ENCODE data around the gene OPTN. TPM values are rescaled to one million over a fixed set of nuclear protein-coding genes. Genes with fewer than 3 reads are reported as not detected.

The OPTN gene
- total RNA-seq, 1 donor from 2014 or later, result 90.6 TPM

- Mint-ChIP-seq H3K27ac (ENCODE audit: unreplicated experiment) (no peak overlapping the region), H3K36me3 (ENCODE audit: unreplicated experiment) (peaks cover 6% of the 10 kb centered on the region), H3K27me3 (ENCODE audit: unreplicated experiment) (peaks cover 2% of the 10 kb centered on the region), H3K4me3 (ENCODE audit: unreplicated experiment) (no peak overlapping the region), H3K4me1 (ENCODE audit: low read depth, unreplicated experiment) (no peaks in the 10 kb centered on the region), H3K9me3 (ENCODE audit: unreplicated experiment) (no peaks in the 10 kb centered on the region)
- DNase-seq, result no peak
- no peak for TF ChIP-seq CTCF (IDR thresholded peaks at IDR 0.05; ENCODE audit: partially characterized antibody, unreplicated experiment)
These were observed 10.9 kb downstream of the OPTN start for GRCh38 chr10:13110908-13111307.

DNA sequence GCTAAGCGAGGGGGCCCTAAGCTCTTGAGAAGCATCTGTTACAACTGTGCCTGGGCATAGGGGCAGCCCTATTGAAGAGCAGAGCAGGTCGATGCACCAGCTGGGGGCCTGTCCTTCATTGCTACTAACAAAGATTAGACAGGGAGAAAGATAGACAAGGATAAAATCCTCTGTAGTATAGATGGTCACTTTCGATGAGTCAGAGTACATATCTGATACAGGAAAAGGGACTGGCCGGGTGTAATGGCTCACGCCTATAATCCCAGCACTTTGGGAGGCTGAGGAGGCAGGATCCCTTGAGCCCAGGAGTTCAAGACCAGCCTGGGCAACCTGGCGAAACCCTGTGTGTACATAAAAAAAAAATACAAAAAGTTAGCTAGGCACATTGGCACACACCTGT, 13.6 kb downstream of the OPTN start:
- no peak for DNase-seq
- Mint-ChIP-seq H3K27ac (ENCODE audit: unreplicated experiment) (no peak overlapping the region), H3K36me3 (ENCODE audit: unreplicated experiment) (peaks cover 6% of the 10 kb centered on the region), H3K4me3 (ENCODE audit: unreplicated experiment) (no peak overlapping the region), H3K9me3 (ENCODE audit: unreplicated experiment) (no peaks in the 10 kb centered on the region), H3K4me1 (ENCODE audit: low read depth, unreplicated experiment) (no peaks in the 10 kb centered on the region), H3K27me3 (ENCODE audit: unreplicated experiment) (peaks cover 2% of the 10 kb centered on the region)
- TF ChIP-seq CTCF (IDR thresholded peaks at IDR 0.05; ENCODE audit: partially characterized antibody, unreplicated experiment), result no peak

DNA sequence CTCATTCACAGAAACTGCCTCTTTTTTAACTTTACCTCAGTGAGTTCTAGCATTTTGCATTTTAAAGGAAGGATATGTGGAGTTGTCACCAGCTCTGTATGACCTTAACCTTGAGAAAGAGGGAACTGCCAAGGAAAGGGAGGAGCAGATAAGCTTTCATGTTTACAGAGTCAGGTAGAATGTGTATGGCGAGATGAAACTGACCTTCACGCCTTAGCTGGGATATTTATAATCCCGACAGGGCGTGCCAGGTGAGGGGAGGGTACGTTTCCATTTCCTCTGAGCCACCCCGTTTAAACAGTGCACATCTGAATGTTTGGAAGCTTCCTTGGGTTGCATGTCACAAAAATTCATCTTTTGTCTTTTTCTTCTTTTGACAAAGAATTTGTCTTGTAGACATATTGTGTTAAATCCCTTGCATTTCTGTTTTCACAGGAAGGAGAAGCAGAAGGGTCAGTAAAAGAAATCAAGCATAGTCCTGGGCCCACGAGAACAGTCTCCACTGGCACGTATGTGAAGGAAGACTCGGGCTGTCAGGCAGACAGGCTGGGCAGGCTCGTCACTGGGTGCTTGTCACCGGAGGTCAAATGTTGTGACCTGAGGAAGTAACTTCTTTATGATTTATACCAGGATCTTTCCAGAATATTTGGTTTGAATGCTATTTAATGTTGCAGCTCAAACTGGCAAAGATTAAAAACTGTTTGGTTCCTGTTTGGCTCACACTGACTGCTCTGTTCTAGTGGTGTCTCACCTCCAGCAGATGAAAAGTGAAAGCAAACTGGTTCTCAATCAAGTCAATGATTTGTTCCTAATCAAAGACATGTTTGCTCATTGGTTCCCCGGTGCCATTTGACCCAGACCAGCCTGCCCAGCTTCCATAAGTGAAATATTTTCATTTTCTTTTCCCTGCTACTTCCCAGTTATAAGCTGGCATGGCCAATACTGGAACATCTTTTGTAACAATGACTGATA, 16.2 kb downstream of the OPTN start:
- H3K4me1 Mint-ChIP-seq (ENCODE audit: low read depth, unreplicated experiment), result no peaks in the 10 kb centered on the region
- H3K4me3 Mint-ChIP-seq (ENCODE audit: unreplicated experiment), result no peak overlapping the region
- H3K9me3 Mint-ChIP-seq (ENCODE audit: unreplicated experiment), result no peaks in the 10 kb centered on the region
- no peak for TF ChIP-seq CTCF (IDR thresholded peaks at IDR 0.05; ENCODE audit: partially characterized antibody, unreplicated experiment)
- H3K36me3 Mint-ChIP-seq (ENCODE audit: unreplicated experiment), result no peaks in the 10 kb centered on the region
- DNase-seq, result no peak
- H3K27ac Mint-ChIP-seq (ENCODE audit: unreplicated experiment), result no peak overlapping the region
- H3K27me3 Mint-ChIP-seq (ENCODE audit: unreplicated experiment), result peaks cover 2% of the 10 kb centered on the region

DNA sequence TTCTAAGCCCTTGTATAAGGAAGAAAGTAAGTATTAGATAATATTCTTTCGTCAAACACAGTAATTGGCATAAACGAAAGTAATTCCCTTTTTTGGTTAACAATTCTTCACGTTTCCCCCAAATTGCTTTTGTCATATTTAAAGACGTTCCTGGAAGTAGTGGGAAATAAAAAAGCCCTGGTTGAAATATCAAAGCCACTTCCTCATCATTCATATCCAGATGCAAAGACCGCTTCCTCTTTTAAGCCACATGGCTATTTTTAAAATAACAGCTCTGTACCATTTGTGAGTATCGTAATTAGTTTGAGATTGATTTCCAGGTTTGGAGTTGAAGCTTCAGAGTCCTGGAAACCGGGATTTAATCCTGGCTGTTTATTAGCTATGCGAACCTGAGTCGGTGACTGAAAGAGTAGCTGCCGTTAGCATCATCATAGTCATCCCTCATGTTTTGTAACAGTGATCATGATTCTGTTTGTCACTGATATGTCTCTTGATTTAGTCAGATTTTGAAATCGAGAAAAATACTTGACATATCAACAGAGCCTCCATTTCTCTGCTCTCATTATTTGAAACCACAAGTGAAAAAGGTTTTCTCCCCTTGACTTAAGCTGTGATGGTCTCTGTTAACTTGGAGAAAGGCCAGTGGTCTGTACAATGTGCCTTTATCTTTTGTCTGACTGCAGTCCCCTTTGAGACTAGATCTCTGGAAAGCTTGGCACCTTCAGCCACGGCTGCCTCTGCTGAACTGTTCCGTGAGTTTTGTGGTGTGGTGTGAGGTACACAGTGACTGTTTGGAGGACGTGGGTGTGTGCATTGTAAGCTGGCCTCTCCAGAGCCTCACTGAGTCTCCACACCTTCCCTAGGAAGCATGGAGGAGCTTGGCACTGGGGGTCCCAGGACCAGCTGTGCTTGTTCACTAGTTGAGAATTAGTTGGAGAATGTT, 18.1 kb downstream of the OPTN start:
- peaks cover 6% of the 10 kb centered on the region for H3K36me3 Mint-ChIP-seq (ENCODE audit: unreplicated experiment)
- TF ChIP-seq CTCF (IDR thresholded peaks at IDR 0.05; ENCODE audit: partially characterized antibody, unreplicated experiment), result no peak
- H3K9me3 Mint-ChIP-seq (ENCODE audit: unreplicated experiment), result no peaks in the 10 kb centered on the region
- H3K27me3 Mint-ChIP-seq (ENCODE audit: unreplicated experiment), result peaks cover 2% of the 10 kb centered on the region
- H3K27ac Mint-ChIP-seq (ENCODE audit: unreplicated experiment), result no peak overlapping the region
- H3K4me1 Mint-ChIP-seq (ENCODE audit: low read depth, unreplicated experiment), result no peaks in the 10 kb centered on the region
- H3K4me3 Mint-ChIP-seq (ENCODE audit: unreplicated experiment), result no peak overlapping the region
- no peak for DNase-seq
